HG03025 (cell line): ENCODE data around the gene ABI2.
A peak's percentile ranks its signal among the peaks of the same experiment; 100 is the strongest.
"Not testable (repeated sequence)": the region's sequence is repeated elsewhere in the genome, so short reads cannot be mapped to it uniquely, and the experiment has no call there.

Source experiments
- ATAC-seq: cut with Tn5 transposase; IDR thresholded peaks from one replicate; pipeline ENCODE4 v1.9.1; 2021; ENCODE audit warnings: mild to moderate bottlenecking, moderate library complexity; ENCODE audit not compliant: unreplicated experiment, low FRiP score

The ABI2 gene

GRCh38 chr2:203327901-203328759 lies at the start of gene ABI2:
Gene ABI2 (plus strand): TSS chr2:203328394. CDS start chr2:203328515, 121 bp downstream.
- ATAC-seq = peak; percentile 63

- ATAC-seq = no peak
Measured at GRCh38 chr2:203279288-203279687, 48.9 kb upstream of the ABI2 start.

- no peak for ATAC-seq
Measured at GRCh38 chr2:203280428-203281064, 47.6 kb upstream of the ABI2 start.

- no peak for ATAC-seq
Measured at GRCh38 chr2:203282101-203282500, 46.1 kb upstream of the ABI2 start.

GRCh38 chr2:203286532-203286931 lies 41.7 kb upstream of the ABI2 start:
- no peak for ATAC-seq

- no peak for ATAC-seq
Measured at GRCh38 chr2:203301667-203302066, 26.5 kb upstream of the ABI2 start.

GRCh38 chr2:203302586-203302985 lies 25.6 kb upstream of the ABI2 start:
- ATAC-seq = not testable (repeated sequence)

- no peak for ATAC-seq
Measured at GRCh38 chr2:203310688-203311436, 17.3 kb upstream of the ABI2 start.

- ATAC-seq = no peak
Measured at GRCh38 chr2:203326356-203326755, 1.8 kb upstream of the ABI2 start.

GRCh38 chr2:203327582-203327900 lies 653 bp upstream of the ABI2 start:
- ATAC-seq = no peak

- peak; percentile 60 for ATAC-seq
Measured at GRCh38 chr2:203328760-203329540, 756 bp downstream of the ABI2 start.

GRCh38 chr2:203330434-203330833 lies 2.2 kb downstream of the ABI2 start:
- no peak for ATAC-seq

GRCh38 chr2:203338322-203338721 lies 10.1 kb downstream of the ABI2 start:
- no peak for ATAC-seq

- no peak for ATAC-seq
Measured at GRCh38 chr2:203340791-203341487, 12.7 kb downstream of the ABI2 start.

- no peak for ATAC-seq
Measured at GRCh38 chr2:203341741-203342310, 13.6 kb downstream of the ABI2 start.

GRCh38 chr2:203342374-203342773 lies 14.2 kb downstream of the ABI2 start:
- not testable (repeated sequence) for ATAC-seq

- ATAC-seq = no peak
Measured at GRCh38 chr2:203344667-203345066, 16.5 kb downstream of the ABI2 start.

- no peak for ATAC-seq
Measured at GRCh38 chr2:203346612-203347011, 18.4 kb downstream of the ABI2 start.

GRCh38 chr2:203347375-203347774 lies 19.2 kb downstream of the ABI2 start:
- no peak for ATAC-seq
